AG04449 (cell line): ENCODE measurements around the gene RAET1L.
"Not testable (repeated sequence)": the region's sequence is repeated elsewhere in the genome, so short reads cannot be mapped to it uniquely, and the experiment has no call there.

Source experiments
- CTCF ChIA-PET: fragments of 350-600 bp; formaldehyde crosslinking; extraction: SDS; loops from one replicate; lab custom pipeline; 2021; ENCODE audit warnings: antibody characterized with exemption; lab: Yijun Ruan, JAX
- POLR2A ChIA-PET: fragments of 400-600, 350-600 bp; formaldehyde crosslinking; extraction: SDS; loops from one replicate; lab custom pipeline; 2020; ENCODE audit warnings: antibody characterized with exemption, inconsistent platforms; lab: Yijun Ruan, JAX
- DNase-seq: peaks from one replicate; pipeline ENCODE4 v3.0.0-alpha.2; 2010; ENCODE audit warnings: low read depth, low spot score
- H3K4me3 ChIP-seq: 2 replicates; pipeline ENCODE4 v1.5.1; 2011; ENCODE audit warnings: low read depth, mild to moderate bottlenecking, control low read depth, low read length
- CTCF ChIP-seq: IDR thresholded peaks from one replicate; pipeline ENCODE4 v1.5.1; 2011; ENCODE audit warnings: mild to moderate bottlenecking, moderate library complexity, low read length, control low read depth, inconsistent platforms; ENCODE audit not compliant: insufficient read depth; ENCODE audit errors: missing control alignments

The RAET1L gene

GRCh38 chr6:150002710-150003109, 22.6 kb downstream of the RAET1L start:
- no peak for TF ChIP-seq CTCF
- no peak for DNase-seq
- H3K4me3 ChIP-seq, result no peak overlapping the region
- ChIA-PET CTCF (no interaction called here), POLR2A (no interaction called here)

- POLR2A ChIA-PET, result no interaction called here
- no peak overlapping the region for H3K4me3 ChIP-seq
- DNase-seq, result no peak
- CTCF ChIA-PET, result interaction anchor here (1.4 kb wide), 1 partner anchor 15 kb away, joined by 4 read pairs; no protein-coding TSS in a partner anchor
- no peak for TF ChIP-seq CTCF
These were observed 23.9 kb downstream of the RAET1L start for GRCh38 chr6:150001295-150002008.

- TF ChIP-seq CTCF, result no peak
- H3K4me3 ChIP-seq, result no peak overlapping the region
- CTCF ChIA-PET, result no interaction called here
- DNase-seq, result no peak
- POLR2A ChIA-PET, result no interaction called here
These were observed 25.7 kb downstream of the RAET1L start for GRCh38 chr6:149999636-150000035.

GRCh38 chr6:149995971-149996370, 29.4 kb downstream of the RAET1L start:
- no peak for DNase-seq
- no peak overlapping the region for H3K4me3 ChIP-seq
- no peak for TF ChIP-seq CTCF
- ChIA-PET CTCF (interaction anchor here (1.0 kb wide), 1 partner anchor 11 kb away, joined by 3 read pairs; no protein-coding TSS in a partner anchor), POLR2A (no interaction called here)

- H3K4me3 ChIP-seq, result no peak overlapping the region
- ChIA-PET CTCF (no interaction called here), POLR2A (no interaction called here)
- no peak for TF ChIP-seq CTCF
- DNase-seq, result no peak
These were observed 30.0 kb downstream of the RAET1L start for GRCh38 chr6:149995235-149995750.

GRCh38 chr6:149991838-149992237, 33.5 kb downstream of the RAET1L start:
- no peak for TF ChIP-seq CTCF
- ChIA-PET CTCF (interaction anchor here (1.8 to 1.9 kb wide), 2 partner anchors 15 to 25 kb away, joined by 5 read pairs; no protein-coding TSS in a partner anchor), POLR2A (interaction anchor here (0.7 kb wide), 1 partner anchor 217 kb away, joined by 3 read pairs; no protein-coding TSS in a partner anchor)
- DNase-seq, result no peak
- H3K4me3 ChIP-seq, result no peak overlapping the region

- CTCF ChIA-PET, result interaction anchor here (1.8 to 1.9 kb wide), 2 partner anchors 15 to 26 kb away, joined by 5 read pairs; no protein-coding TSS in a partner anchor
- POLR2A ChIA-PET, H3K4me3 ChIP-seq, DNase-seq: not testable (repeated sequence)
These were observed 33.9 kb downstream of the RAET1L start for GRCh38 chr6:149991472-149991795.
